Mesendoderm (in vitro differentiated cells): ENCODE results near the gene TSPAN10.

Experiments used
- DNase-seq: peaks from one replicate; pipeline ENCODE4 v3.0.0; 2013
- H2AK5ac ChIP-seq: 2 replicates; pipeline ENCODE4 v1.6.1; 2013; ENCODE audit warnings: low read length, inconsistent platforms
- H2BK120ac ChIP-seq: 2 replicates; pipeline ENCODE4 v1.6.1; 2013; ENCODE audit warnings: low read depth, mild to moderate bottlenecking, low read length, moderate library complexity, mixed read lengths
- H2BK15ac ChIP-seq: replicated peaks from 2 replicates; pipeline ENCODE4 v1.6.1; 2013; ENCODE audit warnings: low read depth, mild to moderate bottlenecking, moderate library complexity
- H2BK5ac ChIP-seq: 2 replicates; pipeline ENCODE4 v1.6.1; 2013; ENCODE audit warnings: low read length, inconsistent platforms
- H3K18ac ChIP-seq: 2 replicates; pipeline ENCODE4 v1.6.1; 2013; ENCODE audit warnings: mild to moderate bottlenecking, low read length, mixed read lengths
- H3K23ac ChIP-seq: one replicate; pipeline ENCODE4 v1.6.1; 2013; ENCODE audit warnings: low read length
- H3K27ac ChIP-seq: 2 replicates; pipeline ENCODE4 v1.5.1; 2013; ENCODE audit warnings: low read depth, mild to moderate bottlenecking, inconsistent platforms, low read length, moderate library complexity
- H3K27me3 ChIP-seq: 2 replicates; pipeline ENCODE4 v1.6.1; 2013; ENCODE audit warnings: low read length, control low read depth, mild to moderate bottlenecking, inconsistent platforms; ENCODE audit not compliant: insufficient read depth, poor library complexity
- H3K36me3 ChIP-seq: 2 replicates; pipeline ENCODE4 v1.6.1; 2013; ENCODE audit warnings: low read length, inconsistent platforms; ENCODE audit not compliant: control insufficient read depth, insufficient read depth
- H3K4ac ChIP-seq: one replicate; pipeline ENCODE4 v1.6.1; 2013; ENCODE audit warnings: low read depth, mild to moderate bottlenecking, low read length, moderate library complexity
- H3K4me1 ChIP-seq: 2 replicates; pipeline ENCODE4 v1.6.1; 2013; ENCODE audit warnings: low read depth, low read length, inconsistent platforms; ENCODE audit not compliant: control insufficient read depth
- H3K4me2 ChIP-seq: 2 replicates; pipeline ENCODE4 v1.6.1; 2013; ENCODE audit warnings: low read length
- H3K4me3 ChIP-seq: 2 replicates; pipeline ENCODE4 v1.5.1; 2013; ENCODE audit warnings: mild to moderate bottlenecking, low read length
- H3K56ac ChIP-seq: one replicate; pipeline ENCODE4 v1.6.1; 2013; ENCODE audit warnings: low read length
- H3K79me1 ChIP-seq: 2 replicates; pipeline ENCODE4 v1.6.1; 2013; ENCODE audit warnings: low read length, inconsistent platforms
- H3K79me2 ChIP-seq: 2 replicates; pipeline ENCODE4 v1.6.1; 2013; ENCODE audit warnings: mild to moderate bottlenecking, low read length; ENCODE audit not compliant: control insufficient read depth, insufficient read depth
- H3K9ac ChIP-seq: 2 replicates; pipeline ENCODE4 v1.6.1; 2013; ENCODE audit warnings: low read length, inconsistent platforms
- H4K5ac ChIP-seq: one replicate; pipeline ENCODE4 v1.6.1; 2013; ENCODE audit warnings: low read length
- H4K8ac ChIP-seq: one replicate; pipeline ENCODE4 v1.6.1; 2013; ENCODE audit warnings: low read depth, mild to moderate bottlenecking, control low read depth, low read length, moderate library complexity
- whole genome bisulfite sequencing: extraction: QIAGEN DNeasy Blood & Tissue Kit; methylation state at CpG from one replicate; pipeline ENCODE4 v1.1.7; 2013; ENCODE audit warnings: low lambda C conversion rate, missing lambda C conversion rate; ENCODE audit not compliant: insufficient coverage; ENCODE audit errors: extremely low coverage; 5-methylcytosine and 5-hydroxymethylcytosine counted together

The TSPAN10 gene

DNA sequence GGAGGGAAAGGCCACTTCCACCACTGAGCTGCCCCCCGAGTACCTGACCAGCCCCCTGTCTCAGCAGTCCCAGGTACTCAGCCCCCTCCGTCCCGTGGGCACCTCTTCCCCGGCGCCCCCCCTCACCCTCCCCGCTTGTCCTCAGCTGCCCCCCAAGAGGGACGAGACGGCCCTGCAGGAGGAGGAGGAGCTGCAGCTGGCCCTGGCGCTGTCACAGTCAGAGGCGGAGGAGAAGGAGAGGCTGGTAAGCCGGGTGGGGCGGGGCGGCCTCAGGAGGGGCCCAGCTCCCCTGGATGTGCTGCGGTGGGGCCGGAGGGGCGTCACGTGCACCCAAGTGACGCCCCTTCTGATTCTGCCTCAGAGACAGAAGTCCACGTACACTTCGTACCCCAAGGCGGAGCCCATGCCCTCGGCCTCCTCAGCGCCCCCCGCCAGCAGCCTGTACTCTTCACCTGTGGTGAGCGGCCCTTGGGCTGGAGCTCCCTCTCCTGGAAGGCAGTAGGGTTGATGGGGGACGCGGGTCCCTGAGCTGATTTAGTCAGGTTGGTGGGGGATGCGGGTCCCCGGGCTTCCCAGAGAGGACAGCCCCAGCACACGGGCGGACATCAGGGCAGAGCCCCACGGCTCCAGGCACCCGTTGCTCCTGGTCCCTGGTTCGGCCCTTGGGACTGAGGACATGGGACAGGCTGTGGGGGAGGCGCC is 56.7 kb downstream of the TSPAN10 start:
- no peak overlapping the region for H3K9ac ChIP-seq
- peaks cover 1% of the 10 kb centered on the region for H3K79me1 ChIP-seq
- H3K27ac ChIP-seq = no peak overlapping the region
- H2BK120ac ChIP-seq = no peak overlapping the region
- H3K79me2 ChIP-seq = no peaks in the 10 kb centered on the region
- no peak overlapping the region for H3K4me2 ChIP-seq
- no peak overlapping the region for H2AK5ac ChIP-seq
- peaks cover 20% of the 10 kb centered on the region for H3K36me3 ChIP-seq
- WGBS = no CpG with 5 or more reads among the region's 35 CpGs
- H3K18ac ChIP-seq = no peak overlapping the region
- H4K8ac ChIP-seq = no peak overlapping the region
- H2BK15ac ChIP-seq = no peak overlapping the region
- no peak for DNase-seq
- no peak overlapping the region for H3K56ac ChIP-seq
- no peak overlapping the region for H3K4ac ChIP-seq
- H3K23ac ChIP-seq = no peak overlapping the region
- no peaks in the 10 kb centered on the region for H3K4me1 ChIP-seq
- no peak overlapping the region for H2BK5ac ChIP-seq
- no peaks in the 10 kb centered on the region for H3K27me3 ChIP-seq
- H4K5ac ChIP-seq = no peak overlapping the region
- H3K4me3 ChIP-seq = no peak overlapping the region

DNA sequence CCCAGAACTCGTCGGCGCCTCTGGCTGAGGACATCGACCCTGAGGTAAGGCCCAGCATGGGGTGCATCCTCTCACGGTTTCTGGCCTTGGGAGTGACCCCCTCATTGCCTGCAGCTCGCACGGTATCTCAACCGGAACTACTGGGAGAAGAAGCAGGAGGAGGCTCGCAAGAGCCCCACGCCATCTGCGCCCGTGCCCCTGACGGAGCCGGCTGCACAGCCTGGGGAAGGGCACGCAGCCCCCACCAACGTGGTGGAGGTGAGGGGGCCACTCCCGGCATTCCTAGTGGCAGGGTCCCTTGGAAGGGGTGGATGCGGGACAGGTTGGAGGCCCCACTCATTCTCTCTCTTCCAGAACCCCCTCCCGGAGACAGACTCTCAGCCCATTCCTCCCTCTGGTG is 57.8 kb downstream of the TSPAN10 start:
- no peak overlapping the region for H3K18ac ChIP-seq
- no peaks in the 10 kb centered on the region for H3K4me1 ChIP-seq
- no peak overlapping the region for H2BK120ac ChIP-seq
- H3K4ac ChIP-seq = no peak overlapping the region
- no peak overlapping the region for H3K23ac ChIP-seq
- no peak overlapping the region for H4K8ac ChIP-seq
- H2BK15ac ChIP-seq = no peak overlapping the region
- H2BK5ac ChIP-seq = no peak overlapping the region
- no peak overlapping the region for H3K56ac ChIP-seq
- no peaks in the 10 kb centered on the region for H3K27me3 ChIP-seq
- no peak overlapping the region for H4K5ac ChIP-seq
- DNase-seq = no peak
- no peaks in the 10 kb centered on the region for H3K79me1 ChIP-seq
- no peak overlapping the region for H3K27ac ChIP-seq
- H3K4me2 ChIP-seq = no peak overlapping the region
- no peaks in the 10 kb centered on the region for H3K79me2 ChIP-seq
- H3K36me3 ChIP-seq = peaks cover 20% of the 10 kb centered on the region
- H3K4me3 ChIP-seq = no peak overlapping the region
- H2AK5ac ChIP-seq = no peak overlapping the region
- no peak overlapping the region for H3K9ac ChIP-seq
- no CpG with 5 or more reads among the region's 19 CpGs for WGBS

DNA sequence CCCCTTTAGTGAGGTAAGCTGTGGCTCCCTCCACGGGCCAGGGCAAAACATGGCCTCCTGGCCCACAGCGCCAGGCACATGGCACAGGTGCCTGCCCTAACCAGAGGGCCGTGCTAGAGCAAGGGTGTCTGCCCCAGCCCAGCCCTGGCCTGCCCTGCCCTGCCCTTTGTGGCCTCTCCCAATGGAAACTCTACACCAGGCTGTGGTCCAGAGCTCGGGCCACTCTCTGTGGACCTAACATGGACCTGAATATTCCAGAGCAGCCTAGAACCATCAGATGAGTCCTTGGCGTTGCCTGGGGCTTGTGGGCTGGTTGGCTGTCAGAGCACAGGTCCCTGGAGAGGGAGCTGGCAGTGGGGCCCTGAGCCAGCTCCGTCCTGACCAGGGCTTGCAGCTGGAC is 58.2 kb downstream of the TSPAN10 start:
- Histone ChIP-seq H2BK15ac (no peak overlapping the region), H3K23ac (no peak overlapping the region), H3K4ac (no peak overlapping the region), H3K9ac (no peak overlapping the region), H4K5ac (no peak overlapping the region), H3K4me3 (no peak overlapping the region), H3K79me1 (no peaks in the 10 kb centered on the region), H2AK5ac (no peak overlapping the region), H2BK120ac (no peak overlapping the region), H3K79me2 (no peaks in the 10 kb centered on the region), H3K27me3 (no peaks in the 10 kb centered on the region), H3K36me3 (peaks cover 20% of the 10 kb centered on the region), H3K4me1 (no peaks in the 10 kb centered on the region), H4K8ac (no peak overlapping the region), H3K56ac (no peak overlapping the region), H3K27ac (no peak overlapping the region), H3K18ac (no peak overlapping the region), H3K4me2 (no peak overlapping the region), H2BK5ac (no peak overlapping the region)
- no CpG with 5 or more reads among the region's 6 CpGs for WGBS
- DNase-seq = no peak

DNA sequence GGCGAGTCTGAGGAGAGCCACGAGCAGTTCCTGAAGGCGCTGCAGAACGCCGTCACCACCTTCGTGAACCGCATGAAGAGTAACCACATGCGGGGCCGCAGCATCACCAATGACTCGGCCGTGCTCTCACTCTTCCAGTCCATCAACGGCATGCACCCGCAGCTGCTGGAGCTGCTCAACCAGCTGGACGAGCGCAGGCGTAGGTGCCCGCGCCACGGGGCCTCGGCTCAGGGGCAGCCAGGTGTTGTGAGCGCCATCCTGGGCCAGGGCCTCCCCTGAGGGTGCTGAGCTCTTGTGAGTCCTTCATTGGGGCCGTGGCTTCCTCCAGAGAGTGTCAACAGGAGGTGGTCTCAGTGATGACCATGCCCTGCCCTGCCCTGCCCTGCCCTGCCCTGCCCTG is 58.8 kb downstream of the TSPAN10 start:
- H3K27ac ChIP-seq = no peak overlapping the region
- H3K4me1 ChIP-seq = no peaks in the 10 kb centered on the region
- peaks cover 3% of the 10 kb centered on the region for H3K79me2 ChIP-seq
- H3K18ac ChIP-seq = no peak overlapping the region
- no CpG with 5 or more reads among the region's 22 CpGs for WGBS
- H2BK15ac ChIP-seq = no peak overlapping the region
- H2BK120ac ChIP-seq = no peak overlapping the region
- no peak overlapping the region for H3K56ac ChIP-seq
- no peak overlapping the region for H4K8ac ChIP-seq
- H3K4me3 ChIP-seq = no peak overlapping the region
- H3K4ac ChIP-seq = no peak overlapping the region
- no peak overlapping the region for H3K9ac ChIP-seq
- H3K36me3 ChIP-seq = peaks cover 23% of the 10 kb centered on the region
- no peaks in the 10 kb centered on the region for H3K27me3 ChIP-seq
- H3K23ac ChIP-seq = no peak overlapping the region
- no peak overlapping the region for H4K5ac ChIP-seq
- H3K4me2 ChIP-seq = no peak overlapping the region
- DNase-seq = no peak
- peaks cover 3% of the 10 kb centered on the region for H3K79me1 ChIP-seq
- no peak overlapping the region for H2BK5ac ChIP-seq
- no peak overlapping the region for H2AK5ac ChIP-seq

DNA sequence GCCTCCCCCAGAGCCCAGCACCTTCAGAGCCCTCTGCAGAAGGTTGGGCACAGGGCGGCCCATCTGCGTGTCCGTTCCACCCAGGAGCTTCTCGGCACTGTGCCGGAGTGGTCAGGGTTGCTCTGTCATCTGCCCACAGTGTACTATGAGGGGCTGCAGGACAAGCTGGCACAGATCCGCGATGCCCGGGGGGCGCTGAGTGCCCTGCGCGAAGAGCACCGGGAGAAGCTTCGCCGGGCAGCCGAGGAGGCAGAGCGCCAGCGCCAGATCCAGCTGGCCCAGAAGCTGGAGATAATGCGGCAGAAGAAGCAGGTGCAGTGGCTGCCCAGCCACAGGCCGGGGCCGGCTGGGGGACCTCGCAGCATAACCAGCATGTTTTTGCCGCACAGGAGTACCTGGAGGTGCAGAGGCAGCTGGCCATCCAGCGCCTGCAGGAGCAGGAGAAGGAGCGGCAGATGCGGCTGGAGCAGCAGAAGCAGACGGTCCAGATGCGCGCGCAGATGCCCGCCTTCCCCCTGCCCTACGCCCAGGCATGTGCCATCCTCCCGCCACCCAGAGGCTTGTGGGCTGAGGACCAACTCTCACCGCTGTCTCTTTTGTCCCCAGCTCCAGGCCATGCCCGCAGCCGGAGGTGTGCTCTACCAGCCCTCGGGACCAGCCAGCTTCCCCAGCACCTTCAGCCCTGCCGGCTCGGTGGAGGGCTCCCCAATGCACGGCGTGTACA is 59.4 kb downstream of the TSPAN10 start:
- H3K4me1 ChIP-seq = no peaks in the 10 kb centered on the region
- H3K79me1 ChIP-seq = peaks cover 4% of the 10 kb centered on the region
- WGBS = no CpG with 5 or more reads among the region's 40 CpGs
- H3K18ac ChIP-seq = no peak overlapping the region
- H2BK5ac ChIP-seq = no peak overlapping the region
- peaks cover 8% of the 10 kb centered on the region for H3K79me2 ChIP-seq
- H3K4me2 ChIP-seq = no peak overlapping the region
- no peak overlapping the region for H4K8ac ChIP-seq
- H3K56ac ChIP-seq = no peak overlapping the region
- no peak overlapping the region for H3K4me3 ChIP-seq
- no peak overlapping the region for H4K5ac ChIP-seq
- DNase-seq = no peak
- H2BK15ac ChIP-seq = no peak overlapping the region
- H2AK5ac ChIP-seq = no peak overlapping the region
- no peak overlapping the region for H3K27ac ChIP-seq
- H3K9ac ChIP-seq = no peak overlapping the region
- H3K36me3 ChIP-seq = peaks cover 25% of the 10 kb centered on the region
- no peak overlapping the region for H3K23ac ChIP-seq
- no peak overlapping the region for H3K4ac ChIP-seq
- H2BK120ac ChIP-seq = no peak overlapping the region
- no peaks in the 10 kb centered on the region for H3K27me3 ChIP-seq
